Measurements from ENCODE around the gene OR7C1.
"Not testable (repeated sequence)": the region's sequence is repeated elsewhere in the genome, so short reads cannot be mapped to it uniquely, and the experiment has no call there.

The OR7C1 gene

GRCh38 chr19:14772467-14772866 is 62.5 kb downstream of the OR7C1 start:
- no peaks in the 10 kb centered on the region for H3K36me3 ChIP-seq (ENCODE audit: control insufficient read depth, insufficient read depth, low read length)
- H3K4me3 ChIP-seq (ENCODE audit: low read length): no peak overlapping the region
- no peak overlapping the region for H3K9ac ChIP-seq (ENCODE audit: low read length)
- H3K4me1 ChIP-seq (ENCODE audit: control insufficient read depth, insufficient read depth, low read length): no peaks in the 10 kb centered on the region
- H3K27me3 ChIP-seq (ENCODE audit: control insufficient read depth, insufficient read depth, low read length): peaks cover 7% of the 10 kb centered on the region
- no peaks in the 10 kb centered on the region for H3K9me3 ChIP-seq (ENCODE audit: control insufficient read depth, low read length)

GRCh38 chr19:14770944-14771839 is 63.8 kb downstream of the OR7C1 start:
- H3K9me3 ChIP-seq (ENCODE audit: control insufficient read depth, low read length): no peaks in the 10 kb centered on the region
- no peak overlapping the region for H3K9ac ChIP-seq (ENCODE audit: low read length)
- H3K36me3 ChIP-seq (ENCODE audit: control insufficient read depth, insufficient read depth, low read length): no peaks in the 10 kb centered on the region
- peaks cover 3% of the 10 kb centered on the region for H3K27me3 ChIP-seq (ENCODE audit: control insufficient read depth, insufficient read depth, low read length)
- H3K4me3 ChIP-seq (ENCODE audit: low read length): no peak overlapping the region
- no peaks in the 10 kb centered on the region for H3K4me1 ChIP-seq (ENCODE audit: control insufficient read depth, insufficient read depth, low read length)

- Histone ChIP-seq H3K4me1 (ENCODE audit: control insufficient read depth, insufficient read depth, low read length) (no peaks in the 10 kb centered on the region), H3K9ac (ENCODE audit: low read length) (no peak overlapping the region), H3K4me3 (ENCODE audit: low read length) (no peak overlapping the region), H3K9me3 (ENCODE audit: control insufficient read depth, low read length) (no peaks in the 10 kb centered on the region), H3K27me3 (ENCODE audit: control insufficient read depth, insufficient read depth, low read length) (no peaks in the 10 kb centered on the region), H3K36me3 (ENCODE audit: control insufficient read depth, insufficient read depth, low read length) (no peaks in the 10 kb centered on the region)
These were observed 64.8 kb downstream of the OR7C1 start for GRCh38 chr19:14770136-14770535.

- no peak overlapping the region for H3K4me3 ChIP-seq (ENCODE audit: low read length)
- H3K9me3 ChIP-seq (ENCODE audit: control insufficient read depth, low read length): no peaks in the 10 kb centered on the region
- H3K36me3 ChIP-seq (ENCODE audit: control insufficient read depth, insufficient read depth, low read length): no peaks in the 10 kb centered on the region
- no peaks in the 10 kb centered on the region for H3K4me1 ChIP-seq (ENCODE audit: control insufficient read depth, insufficient read depth, low read length)
- H3K27me3 ChIP-seq (ENCODE audit: control insufficient read depth, insufficient read depth, low read length): no peaks in the 10 kb centered on the region
- no peak overlapping the region for H3K9ac ChIP-seq (ENCODE audit: low read length)
These were observed 65.8 kb downstream of the OR7C1 start for GRCh38 chr19:14769201-14769600.

GRCh38 chr19:14768001-14768400 is 67.0 kb downstream of the OR7C1 start:
- Histone ChIP-seq H3K4me3 (ENCODE audit: low read length) (no peak overlapping the region), H3K27me3 (ENCODE audit: control insufficient read depth, insufficient read depth, low read length) (no peaks in the 10 kb centered on the region), H3K9me3 (ENCODE audit: control insufficient read depth, low read length) (no peaks in the 10 kb centered on the region), H3K36me3 (ENCODE audit: control insufficient read depth, insufficient read depth, low read length) (no peaks in the 10 kb centered on the region), H3K9ac (ENCODE audit: low read length) (no peak overlapping the region), H3K4me1 (ENCODE audit: control insufficient read depth, insufficient read depth, low read length) (no peaks in the 10 kb centered on the region)

- no peak overlapping the region for H3K4me3 ChIP-seq (ENCODE audit: low read length)
- H3K36me3 ChIP-seq (ENCODE audit: control insufficient read depth, insufficient read depth, low read length): no peaks in the 10 kb centered on the region
- no peaks in the 10 kb centered on the region for H3K9me3 ChIP-seq (ENCODE audit: control insufficient read depth, low read length)
- no peaks in the 10 kb centered on the region for H3K4me1 ChIP-seq (ENCODE audit: control insufficient read depth, insufficient read depth, low read length)
- H3K27me3 ChIP-seq (ENCODE audit: control insufficient read depth, insufficient read depth, low read length): no peaks in the 10 kb centered on the region
- no peak overlapping the region for H3K9ac ChIP-seq (ENCODE audit: low read length)
These were observed 67.5 kb downstream of the OR7C1 start for GRCh38 chr19:14767466-14767971.

GRCh38 chr19:14765841-14766240 is 69.1 kb downstream of the OR7C1 start:
- H3K9ac ChIP-seq (ENCODE audit: low read length); H3K4me3 ChIP-seq (ENCODE audit: low read length); H3K9me3 ChIP-seq (ENCODE audit: control insufficient read depth, low read length); H3K36me3 ChIP-seq (ENCODE audit: control insufficient read depth, insufficient read depth, low read length); H3K27me3 ChIP-seq (ENCODE audit: control insufficient read depth, insufficient read depth, low read length); H3K4me1 ChIP-seq (ENCODE audit: control insufficient read depth, insufficient read depth, low read length): not testable (repeated sequence)

- not testable (repeated sequence) for H3K4me1 ChIP-seq (ENCODE audit: control insufficient read depth, insufficient read depth, low read length); H3K27me3 ChIP-seq (ENCODE audit: control insufficient read depth, insufficient read depth, low read length); H3K9me3 ChIP-seq (ENCODE audit: control insufficient read depth, low read length); H3K4me3 ChIP-seq (ENCODE audit: low read length); H3K9ac ChIP-seq (ENCODE audit: low read length); H3K36me3 ChIP-seq (ENCODE audit: control insufficient read depth, insufficient read depth, low read length)
These were observed 69.6 kb downstream of the OR7C1 start for GRCh38 chr19:14765403-14765802.

GRCh38 chr19:14764401-14764800 is 70.6 kb downstream of the OR7C1 start:
- H3K36me3 ChIP-seq (ENCODE audit: control insufficient read depth, insufficient read depth, low read length): no peaks in the 10 kb centered on the region
- no peaks in the 10 kb centered on the region for H3K4me1 ChIP-seq (ENCODE audit: control insufficient read depth, insufficient read depth, low read length)
- H3K4me3 ChIP-seq (ENCODE audit: low read length): no peak overlapping the region
- no peaks in the 10 kb centered on the region for H3K27me3 ChIP-seq (ENCODE audit: control insufficient read depth, insufficient read depth, low read length)
- H3K9me3 ChIP-seq (ENCODE audit: control insufficient read depth, low read length): no peaks in the 10 kb centered on the region
- H3K9ac ChIP-seq (ENCODE audit: low read length): no peak overlapping the region

GRCh38 chr19:14763497-14764145 is 71.4 kb downstream of the OR7C1 start:
- no peak overlapping the region for H3K9ac ChIP-seq (ENCODE audit: low read length)
- H3K27me3 ChIP-seq (ENCODE audit: control insufficient read depth, insufficient read depth, low read length): no peaks in the 10 kb centered on the region
- H3K9me3 ChIP-seq (ENCODE audit: control insufficient read depth, low read length): no peaks in the 10 kb centered on the region
- no peaks in the 10 kb centered on the region for H3K4me1 ChIP-seq (ENCODE audit: control insufficient read depth, insufficient read depth, low read length)
- no peaks in the 10 kb centered on the region for H3K36me3 ChIP-seq (ENCODE audit: control insufficient read depth, insufficient read depth, low read length)
- H3K4me3 ChIP-seq (ENCODE audit: low read length): no peak overlapping the region

GRCh38 chr19:14762111-14762510 is 72.9 kb downstream of the OR7C1 start:
- Histone ChIP-seq H3K4me1 (ENCODE audit: control insufficient read depth, insufficient read depth, low read length) (no peaks in the 10 kb centered on the region), H3K4me3 (ENCODE audit: low read length) (no peak overlapping the region), H3K36me3 (ENCODE audit: control insufficient read depth, insufficient read depth, low read length) (no peaks in the 10 kb centered on the region), H3K27me3 (ENCODE audit: control insufficient read depth, insufficient read depth, low read length) (no peaks in the 10 kb centered on the region), H3K9me3 (ENCODE audit: control insufficient read depth, low read length) (no peaks in the 10 kb centered on the region), H3K9ac (ENCODE audit: low read length) (no peak overlapping the region)

- no peaks in the 10 kb centered on the region for H3K4me1 ChIP-seq (ENCODE audit: control insufficient read depth, insufficient read depth, low read length)
- no peaks in the 10 kb centered on the region for H3K9me3 ChIP-seq (ENCODE audit: control insufficient read depth, low read length)
- H3K4me3 ChIP-seq (ENCODE audit: low read length): no peak overlapping the region
- H3K36me3 ChIP-seq (ENCODE audit: control insufficient read depth, insufficient read depth, low read length): no peaks in the 10 kb centered on the region
- H3K9ac ChIP-seq (ENCODE audit: low read length): no peak overlapping the region
- H3K27me3 ChIP-seq (ENCODE audit: control insufficient read depth, insufficient read depth, low read length): no peaks in the 10 kb centered on the region
These were observed 73.4 kb downstream of the OR7C1 start for GRCh38 chr19:14761607-14762006.
